ENCODE data around the gene KDELR3. TPM values are rescaled to one million over a fixed set of nuclear protein-coding genes. Genes with fewer than 3 reads are reported as not detected.

KDELR3 gene
- 10 to 100 TPM in 2 of 6 donors, 1 to 10 TPM in 4; 7.3 to 14.2 (median 9.7) TPM for total RNA-seq

GRCh38 chr22:38467904-38468442 is at the start of gene KDELR3:
TSS of gene KDELR3 (plus strand) at chr22:38468096. CDS start at chr22:38468234, 138 bp downstream.
- H3K36me3 ChIP-seq: no peaks in the 10 kb centered on the region
- peak within 1 kb of the TSS in 2 of 4 donors; percentile 22 to 38 for H3K27ac ChIP-seq
- DNase-seq (peak; percentile 64 to 94), ATAC-seq (ENCODE audit: low FRiP score in 2 of 2) (peak; percentile 68 to 95)
- TF ChIP-seq POLR2AphosphoS5 (IDR thresholded peaks at IDR 0.05): no peak
- TF ChIP-seq POLR2A (IDR thresholded peaks at IDR 0.05): peak in 1 of 4 donors; percentile 19
- TF ChIP-seq, protein P1, sequence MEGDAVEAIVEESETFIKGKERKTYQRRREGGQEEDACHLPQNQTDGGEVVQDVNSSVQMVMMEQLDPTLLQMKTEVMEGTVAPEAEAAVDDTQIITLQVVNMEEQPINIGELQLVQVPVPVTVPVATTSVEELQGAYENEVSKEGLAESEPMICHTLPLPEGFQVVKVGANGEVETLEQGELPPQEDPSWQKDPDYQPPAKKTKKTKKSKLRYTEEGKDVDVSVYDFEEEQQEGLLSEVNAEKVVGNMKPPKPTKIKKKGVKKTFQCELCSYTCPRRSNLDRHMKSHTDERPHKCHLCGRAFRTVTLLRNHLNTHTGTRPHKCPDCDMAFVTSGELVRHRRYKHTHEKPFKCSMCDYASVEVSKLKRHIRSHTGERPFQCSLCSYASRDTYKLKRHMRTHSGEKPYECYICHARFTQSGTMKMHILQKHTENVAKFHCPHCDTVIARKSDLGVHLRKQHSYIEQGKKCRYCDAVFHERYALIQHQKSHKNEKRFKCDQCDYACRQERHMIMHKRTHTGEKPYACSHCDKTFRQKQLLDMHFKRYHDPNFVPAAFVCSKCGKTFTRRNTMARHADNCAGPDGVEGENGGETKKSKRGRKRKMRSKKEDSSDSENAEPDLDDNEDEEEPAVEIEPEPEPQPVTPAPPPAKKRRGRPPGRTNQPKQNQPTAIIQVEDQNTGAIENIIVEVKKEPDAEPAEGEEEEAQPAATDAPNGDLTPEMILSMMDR (IDR thresholded peaks at IDR 0.05): peak in 2 of 6 experiments; percentile 15
- no peak for TF ChIP-seq EP300 (IDR thresholded peaks at IDR 0.05)
- peaks cover 15 to 24% (median 19%) of the 10 kb centered on the region in 4 donors for H3K4me1 ChIP-seq
- peak within 1 kb of the TSS; percentile 55 to 63 (median 58) for H3K4me3 ChIP-seq
- peaks cover 0 to 6% (median 3%) of the 10 kb centered on the region in 4 donors for H3K27me3 ChIP-seq
- 8% methylated on average over 14 of the region's 53 CpGs; no CpG with 5 or more reads in 1 of the 2 donors for WGBS, 2 donors
- H3K9me3 ChIP-seq: no peaks in the 10 kb centered on the region

DNA sequence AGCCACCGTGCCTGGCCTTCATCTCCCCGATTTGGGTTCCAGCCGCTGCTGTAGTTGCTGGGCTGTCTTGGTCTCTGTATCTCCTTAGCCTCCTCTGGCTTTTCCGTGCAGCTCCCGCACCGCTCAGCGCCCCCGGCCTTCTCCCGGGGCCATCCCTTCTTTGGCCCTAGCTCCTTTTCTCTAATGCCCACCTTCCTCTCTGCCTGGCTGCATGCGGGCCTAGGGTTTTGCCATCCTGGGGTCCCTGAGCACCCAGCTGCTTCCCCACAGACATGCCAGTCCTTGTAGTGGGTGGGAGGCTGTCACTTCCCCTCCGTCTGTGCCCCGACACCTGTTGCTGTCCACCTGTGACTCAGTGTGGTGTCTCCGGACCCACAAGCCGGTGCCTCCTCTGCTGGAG is 49.3 kb upstream of the KDELR3 start:
- Histone ChIP-seq H3K27ac (no peak overlapping the region), H3K4me3 (no peak overlapping the region), H3K9me3 (no peaks in the 10 kb centered on the region), H3K4me1 (peaks cover 0 to 4% (median 0%) of the 10 kb centered on the region in 4 donors), H3K36me3 (no peaks in the 10 kb centered on the region), H3K27me3 (no peaks in the 10 kb centered on the region)
- DNase-seq (no peak), ATAC-seq (ENCODE audit: low FRiP score in 2 of 2) (no peak)
- WGBS, 2 donors: 92% methylated on average over 14 of the region's 14 CpGs
- TF ChIP-seq EP300 (IDR thresholded peaks at IDR 0.05): no peak
- no peak for TF ChIP-seq POLR2A (IDR thresholded peaks at IDR 0.05)
- TF ChIP-seq, protein P1 (IDR thresholded peaks at IDR 0.05): no peak
- no peak for TF ChIP-seq POLR2AphosphoS5 (IDR thresholded peaks at IDR 0.05)

DNA sequence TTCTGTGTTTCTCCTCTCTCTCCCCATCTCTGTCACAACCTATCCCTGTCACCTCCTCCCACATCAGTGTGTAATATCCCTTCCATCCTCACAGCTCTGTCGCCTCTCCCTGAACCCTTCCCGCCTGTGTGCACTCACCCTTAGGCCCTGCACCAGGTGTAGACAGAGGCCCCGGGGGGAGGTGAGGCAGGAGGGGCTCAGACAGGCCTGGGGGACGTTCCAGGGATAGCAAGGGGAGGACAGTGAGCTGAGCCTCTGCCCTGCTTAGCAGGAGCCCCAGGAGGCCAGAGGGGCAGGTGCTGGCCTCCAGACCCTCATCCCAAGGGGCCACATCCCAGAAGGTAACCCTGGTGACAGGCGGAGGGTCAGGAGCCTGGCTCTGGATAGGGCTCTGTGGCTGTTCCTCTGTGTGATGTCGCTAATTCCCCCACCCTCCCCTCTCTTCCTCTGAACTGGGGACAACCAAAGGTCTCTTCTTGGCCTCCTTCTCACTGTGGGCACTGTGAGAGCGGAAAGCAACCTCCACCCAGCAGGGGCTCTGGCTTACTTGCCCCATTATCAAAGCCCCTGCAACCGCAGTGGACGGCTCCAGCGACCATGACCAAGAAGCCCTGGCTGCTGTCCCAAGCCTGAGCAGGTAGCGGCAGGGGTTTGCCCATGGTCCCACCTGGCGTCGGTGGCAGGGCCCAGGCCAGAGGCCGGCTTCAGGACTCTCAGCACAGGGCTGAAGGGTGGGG is 48.6 kb upstream of the KDELR3 start:
- H3K4me1 ChIP-seq: peaks cover 0 to 4% (median 0%) of the 10 kb centered on the region in 4 donors
- DNase-seq (no peak), ATAC-seq (ENCODE audit: low FRiP score in 2 of 2) (no peak)
- no peak overlapping the region for H3K27ac ChIP-seq
- no peaks in the 10 kb centered on the region for H3K27me3 ChIP-seq
- H3K4me3 ChIP-seq: no peak overlapping the region
- whole genome bisulfite sequencing, 2 donors: 84 to 90% methylated on average over 10 to 14 of the region's 14 CpGs
- no peak for TF ChIP-seq POLR2A (IDR thresholded peaks at IDR 0.05)
- TF ChIP-seq, protein P1 (IDR thresholded peaks at IDR 0.05): no peak
- TF ChIP-seq EP300 (IDR thresholded peaks at IDR 0.05): no peak
- no peak for TF ChIP-seq POLR2AphosphoS5 (IDR thresholded peaks at IDR 0.05)
- no peaks in the 10 kb centered on the region for H3K9me3 ChIP-seq
- H3K36me3 ChIP-seq: no peaks in the 10 kb centered on the region

GRCh38 chr22:38419858-38420160 is 48.1 kb upstream of the KDELR3 start:
- ATAC-seq (ENCODE audit: low FRiP score in 2 of 2) (no peak), DNase-seq (no peak)
- no peaks in the 10 kb centered on the region for H3K36me3 ChIP-seq
- 75 to 90% methylated on average over 7 to 8 of the region's 8 CpGs for WGBS, 2 donors
- H3K4me1 ChIP-seq: peaks cover 0 to 4% (median 0%) of the 10 kb centered on the region in 4 donors
- H3K27me3 ChIP-seq: no peaks in the 10 kb centered on the region
- TF ChIP-seq POLR2AphosphoS5 (IDR thresholded peaks at IDR 0.05) (no peak), EP300 (IDR thresholded peaks at IDR 0.05) (no peak), POLR2A (IDR thresholded peaks at IDR 0.05) (no peak)
- TF ChIP-seq, protein P1 (IDR thresholded peaks at IDR 0.05): no peak
- H3K4me3 ChIP-seq: no peak overlapping the region
- no peak overlapping the region for H3K27ac ChIP-seq
- no peaks in the 10 kb centered on the region for H3K9me3 ChIP-seq

Measured in upper lobe of left lung (tissue), 6 donors.